ENCODE results near the gene ELF2.
"Not testable (repeated sequence)": the region's sequence is repeated elsewhere in the genome, so short reads cannot be mapped to it uniquely, and the experiment has no call there.

The ELF2 gene

DNA sequence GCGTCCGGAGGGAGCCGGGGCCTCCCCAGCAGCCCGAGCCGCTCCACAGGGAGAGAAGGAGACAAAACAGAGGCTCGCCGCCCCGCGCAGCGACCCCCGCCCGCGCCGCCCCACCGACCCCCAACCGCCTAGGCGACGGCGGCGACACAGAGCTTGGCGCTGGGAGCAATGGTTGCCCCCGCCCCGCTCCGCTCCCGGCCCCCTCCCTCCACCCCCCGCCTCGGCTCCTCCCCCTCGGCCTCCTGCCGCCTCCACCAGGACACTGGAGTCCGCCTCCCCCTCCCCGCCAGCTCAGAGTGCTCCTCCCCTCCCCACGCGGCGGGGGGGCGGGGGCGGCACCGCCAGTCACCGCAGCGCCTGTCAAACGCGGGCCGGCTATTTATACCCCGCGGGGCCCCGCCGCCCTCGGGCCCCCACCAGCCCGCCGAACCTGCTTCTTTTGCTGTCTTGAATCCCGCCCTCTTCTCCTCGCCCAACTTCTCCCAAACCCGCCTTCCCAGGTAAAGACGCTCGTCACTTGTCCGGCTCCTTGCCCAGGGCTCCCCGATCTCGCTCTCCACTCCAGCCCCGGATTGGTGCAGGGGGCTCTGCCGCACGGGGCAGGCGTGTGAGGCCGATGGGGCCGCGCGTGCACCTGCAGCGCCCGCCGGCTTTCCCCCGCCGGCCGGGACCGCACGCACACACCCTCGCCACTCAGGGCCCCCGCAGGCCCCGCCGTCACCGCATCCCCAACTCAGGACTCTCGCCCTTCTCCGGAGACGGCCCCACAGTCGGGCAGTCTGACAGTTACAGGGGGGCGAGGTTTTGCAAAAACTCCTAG is at the start of gene ELF2:
Gene ELF2, minus strand, starts transcription at position 170 of the 820 bp plus-strand sequence. CDS start 39,517 bp downstream, outside the sequence.
- peak; percentile 95 for DNase-seq

DNA sequence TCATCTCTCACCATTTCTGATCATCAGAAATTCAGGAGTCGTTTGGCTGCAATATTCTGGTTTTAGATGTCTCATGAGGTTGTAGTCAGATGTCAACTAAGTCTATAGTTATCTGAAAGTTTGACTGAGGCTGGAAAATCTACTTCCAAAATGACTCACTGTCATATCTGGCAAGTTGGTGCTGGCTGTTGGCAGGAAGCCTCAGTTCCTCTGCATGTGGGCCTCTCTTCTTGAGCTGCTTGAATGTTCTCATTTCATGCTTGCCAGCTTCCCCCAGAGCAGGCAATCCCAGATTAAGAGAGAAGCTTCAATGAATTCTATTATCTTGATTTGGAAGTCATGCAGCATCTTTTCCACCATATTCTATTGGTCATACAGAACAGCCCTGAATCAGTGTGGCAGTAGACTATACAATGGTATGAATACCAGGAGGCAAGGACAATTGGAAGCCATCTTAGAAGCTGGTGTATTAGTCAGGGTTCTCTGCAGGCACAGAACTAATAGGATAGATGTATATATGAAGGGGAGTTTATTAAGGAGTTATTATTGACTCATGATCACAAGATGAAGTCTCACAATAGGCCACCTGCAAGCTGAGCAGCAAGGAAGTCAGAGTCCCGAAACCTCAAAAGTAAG is 46.8 kb upstream of the ELF2 start:
- DNase-seq: no peak

- DNase-seq: no peak
Measured at GRCh38 chr4:139222215-139222614, 45.2 kb upstream of the ELF2 start.

DNA sequence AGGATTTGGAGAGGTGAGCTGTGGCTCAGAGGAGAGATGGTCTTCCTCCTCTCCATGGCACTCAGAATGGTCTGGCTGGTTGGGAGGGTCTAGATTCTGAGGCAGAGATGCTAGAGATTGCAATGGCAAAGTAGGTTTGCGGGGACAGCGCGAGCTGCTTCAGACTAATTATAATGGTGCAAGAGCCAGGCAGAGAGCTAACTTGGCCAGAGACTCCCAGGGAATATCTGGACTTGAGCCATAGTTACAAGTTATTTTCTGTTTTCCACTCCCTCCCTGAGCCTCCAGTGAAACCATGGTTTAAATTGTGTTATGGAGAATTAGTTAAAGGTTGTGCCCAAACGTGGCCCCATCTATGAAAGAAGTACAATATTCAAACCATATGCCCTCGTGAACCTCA is 44.7 kb upstream of the ELF2 start:
- no peak for DNase-seq

- DNase-seq: no peak
Measured at GRCh38 chr4:139219450-139220055, 42.5 kb upstream of the ELF2 start.

DNA sequence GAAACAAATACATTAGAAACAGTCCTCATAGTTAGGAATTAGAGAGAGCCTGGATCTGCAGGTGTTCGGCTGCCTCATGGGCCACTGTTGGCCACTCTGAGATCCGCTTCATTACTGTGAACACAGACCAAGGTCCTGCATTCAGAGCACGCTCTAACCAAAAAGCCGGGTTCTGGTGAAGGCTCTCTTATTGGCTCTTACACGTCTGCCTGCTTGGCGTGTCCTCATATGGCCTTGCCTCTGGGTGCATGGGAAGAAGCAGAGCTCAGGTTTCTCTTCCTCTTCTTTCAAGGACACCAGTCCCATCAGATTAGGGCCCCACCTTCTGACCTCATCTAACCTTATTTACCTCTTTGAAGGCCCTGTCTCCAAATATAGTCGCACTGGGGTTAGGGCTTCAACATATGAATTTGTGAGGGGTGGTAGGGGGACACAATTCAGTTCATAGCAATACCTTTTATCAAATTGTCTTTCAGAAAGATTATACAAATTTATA is 37.1 kb upstream of the ELF2 start:
- peak; percentile 23 for DNase-seq

DNA sequence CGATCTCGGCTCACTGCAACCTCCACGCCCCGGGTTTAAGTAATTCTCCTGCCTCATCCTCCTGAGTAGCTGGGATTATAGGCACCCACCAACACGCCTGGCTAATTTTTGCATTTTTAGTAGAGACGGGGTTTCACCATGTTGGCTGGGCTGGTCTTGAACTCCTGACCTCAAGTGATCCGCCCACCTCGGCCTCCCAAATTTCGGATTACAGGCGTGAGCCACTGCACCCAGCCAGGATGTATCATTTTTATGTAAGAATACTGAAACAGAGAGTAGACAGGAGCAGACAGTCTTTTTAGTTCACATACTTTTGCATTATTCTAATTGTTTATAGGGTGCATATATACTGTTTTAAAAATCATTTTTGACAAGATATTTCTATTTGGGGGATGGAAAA is 36.6 kb upstream of the ELF2 start:
- DNase-seq: not testable (repeated sequence)

DNA sequence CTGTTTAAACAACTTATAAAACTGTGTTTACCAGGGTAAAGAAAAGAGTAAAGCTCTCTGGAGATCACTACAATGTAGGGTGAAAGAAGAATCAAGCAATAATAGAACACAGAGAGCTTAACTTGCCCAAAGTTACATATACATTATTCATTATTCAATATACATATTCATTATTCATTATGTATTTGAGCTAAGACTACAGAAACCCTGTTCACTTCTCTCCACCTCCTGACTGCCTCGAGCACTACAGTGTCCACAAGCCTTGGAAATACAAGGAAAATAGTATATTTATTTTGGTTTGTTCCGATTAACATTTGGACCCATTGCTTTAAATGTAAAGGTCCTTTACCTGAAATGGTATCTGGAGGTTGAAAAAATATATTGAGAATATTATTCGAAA is 35.9 kb upstream of the ELF2 start:
- no peak for DNase-seq

DNA sequence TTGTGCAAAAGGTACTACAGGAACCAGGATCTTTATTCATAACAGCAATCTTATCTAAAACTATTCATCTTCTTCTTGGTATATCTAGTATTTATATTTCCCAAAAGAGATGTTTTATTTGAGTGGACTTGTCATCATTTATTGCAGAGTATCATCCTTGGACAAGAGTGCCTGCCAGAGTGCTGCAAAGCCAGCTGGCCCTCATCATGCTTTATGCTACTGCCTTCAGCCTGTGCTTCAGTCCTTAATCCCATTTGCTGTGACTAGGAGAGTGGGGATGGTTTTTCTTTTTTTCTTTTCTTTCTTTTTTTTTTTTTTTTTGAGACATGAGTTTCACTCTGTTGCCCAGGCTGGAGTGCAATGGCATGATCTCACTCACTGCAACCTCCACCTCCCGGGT is 33.5 kb upstream of the ELF2 start:
- no peak for DNase-seq

GRCh38 chr4:139209470-139210063 is 32.5 kb upstream of the ELF2 start:
- no peak for DNase-seq

- peak; percentile 10 for DNase-seq
Measured at GRCh38 chr4:139208404-139208945, 31.5 kb upstream of the ELF2 start.

- peak; percentile 64 for DNase-seq
Measured at GRCh38 chr4:139207873-139208403, 30.9 kb upstream of the ELF2 start.

GRCh38 chr4:139207247-139207646 is 30.2 kb upstream of the ELF2 start:
- no peak for DNase-seq

DNA sequence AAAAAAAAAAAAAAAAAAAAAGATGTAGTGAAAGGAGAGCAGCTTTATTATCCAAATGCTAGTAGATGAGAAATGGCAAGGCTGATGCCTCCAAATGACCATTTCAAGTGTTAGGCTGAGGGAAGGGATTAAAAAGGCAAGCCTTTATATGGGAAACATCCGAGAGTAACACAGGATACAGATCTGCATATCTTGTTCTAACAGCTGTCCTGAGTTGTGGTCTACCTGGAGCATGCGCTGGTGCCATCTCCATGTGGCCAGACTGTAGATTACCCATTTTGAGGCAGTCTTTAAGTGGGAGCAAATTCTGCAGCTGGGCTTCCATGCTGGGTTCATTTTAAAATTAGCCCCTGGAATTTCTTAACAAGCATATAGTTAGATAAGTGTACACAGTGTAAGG is 26.0 kb upstream of the ELF2 start:
- DNase-seq: no peak

DNA sequence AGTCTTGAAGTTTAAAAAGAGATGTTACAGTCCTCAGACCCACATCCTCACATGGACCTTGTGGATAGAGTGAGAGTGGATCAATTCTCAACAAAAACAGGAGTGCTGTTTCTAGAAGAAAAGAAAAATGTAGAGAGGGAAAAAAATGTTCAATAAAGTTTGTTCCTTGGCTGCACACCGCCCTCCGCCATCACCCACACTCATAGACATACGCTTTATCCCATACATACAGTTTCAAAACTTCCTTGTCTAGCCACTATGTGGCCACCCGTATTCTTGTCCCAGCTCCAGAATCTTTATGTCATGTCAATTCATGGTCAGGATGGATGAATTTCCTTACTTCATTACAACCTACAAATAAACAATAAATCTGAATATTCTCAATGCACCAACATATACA is 23.5 kb upstream of the ELF2 start:
- no peak for DNase-seq

GRCh38 chr4:139200102-139200501 is 23.1 kb upstream of the ELF2 start:
- no peak for DNase-seq

GRCh38 chr4:139197214-139197613 is 20.2 kb upstream of the ELF2 start:
- not testable (repeated sequence) for DNase-seq

- no peak for DNase-seq
Measured at GRCh38 chr4:139196462-139196861, 19.4 kb upstream of the ELF2 start.

DNA sequence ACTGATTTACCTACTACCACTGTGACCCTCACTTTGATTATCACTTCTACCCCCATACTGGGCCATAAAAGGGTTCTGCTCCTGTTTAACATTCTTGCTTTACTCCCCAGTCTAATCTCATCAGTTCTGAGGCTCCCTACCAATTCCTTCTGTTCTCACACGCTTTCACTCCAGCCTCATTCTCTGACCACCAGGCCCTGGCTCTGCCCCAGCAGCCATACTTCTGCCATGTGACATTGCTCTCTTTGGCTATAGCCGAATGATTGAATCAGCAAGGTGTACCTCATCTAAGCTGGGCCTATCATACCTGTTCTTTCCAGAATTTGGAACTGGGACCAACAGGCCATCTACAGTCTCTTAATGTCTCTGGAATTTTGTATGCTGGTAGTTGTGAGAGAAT is 14.4 kb upstream of the ELF2 start:
- no peak for DNase-seq

- DNase-seq: no peak
Measured at GRCh38 chr4:139189972-139190371, 13.0 kb upstream of the ELF2 start.

- DNase-seq: no peak
Measured at GRCh38 chr4:139189417-139189749, 12.4 kb upstream of the ELF2 start.

DNA sequence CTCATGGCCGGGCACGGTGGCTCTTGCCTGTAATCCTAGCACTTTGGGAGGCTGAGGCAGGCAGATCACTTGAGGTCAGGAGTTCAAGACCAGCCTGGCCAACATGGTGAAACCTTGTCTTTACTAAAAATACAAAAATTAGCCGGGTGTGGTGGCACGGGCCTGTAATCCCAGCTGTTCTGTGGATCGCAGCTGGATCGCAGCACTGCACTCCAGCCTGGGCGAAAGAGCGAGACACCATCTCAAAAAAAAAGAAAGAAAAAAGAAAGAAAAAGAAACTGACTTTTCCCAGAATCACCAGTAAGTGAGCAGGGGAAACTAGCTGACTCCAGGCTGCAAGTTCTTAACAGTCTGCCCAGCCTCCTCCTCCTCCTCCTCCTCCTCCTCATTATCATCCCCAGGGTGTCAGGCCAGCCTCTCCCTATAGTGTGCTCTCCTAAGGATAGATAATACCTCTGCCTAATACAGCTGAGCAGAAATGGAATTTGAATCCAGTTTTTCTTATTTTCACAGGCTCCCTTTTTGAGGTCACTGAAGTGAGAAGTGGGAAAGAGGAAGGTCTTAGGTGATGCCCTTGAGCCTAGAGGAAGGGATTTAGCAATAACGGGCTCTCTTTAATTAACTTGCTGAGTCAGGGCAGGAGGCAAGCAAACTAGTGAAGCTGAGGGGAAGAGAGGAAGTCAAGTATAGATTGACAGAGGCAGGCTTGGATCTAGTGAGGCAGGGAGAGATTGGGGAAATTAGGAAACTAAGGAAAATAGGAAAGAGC is 11.8 kb upstream of the ELF2 start:
- DNase-seq: no peak
